WTC11 (cell line): ENCODE data around the gene DNAH17. TPM values are rescaled to one million over a fixed set of nuclear protein-coding genes. Genes with fewer than 3 reads are reported as not detected.
A peak's percentile ranks its signal among the peaks of the same experiment; 100 is the strongest.

Experiments
- ATAC-seq: fragments of 200-7000 bp; cut with Tn5 transposase; 2 replicates; pipeline ENCODE4 v1.10.0; 2021; ENCODE audit warnings: mild to moderate bottlenecking, moderate library complexity
- CTCF ChIA-PET: fragments of 300-600 bp; sonication (Branson Sonifier 250); formaldehyde crosslinking; loops from one replicate; lab custom pipeline; 2021; ENCODE audit warnings: antibody characterized with exemption; lab: Charles Lee
- POLR2A ChIA-PET: fragments of 350-600 bp; sonication (Branson Sonifier 250); formaldehyde crosslinking; loops from one replicate; lab custom pipeline; 2021; ENCODE audit warnings: antibody characterized with exemption; lab: Charles Lee
- DNase-seq: peaks from one replicate; pipeline ENCODE4 v3.0.0; 2021; ENCODE audit warnings: low spot score
- H3K27ac Mint-ChIP-seq: 2 replicates; pipeline ENCODE4 v1.8.0; 2021; ENCODE audit warnings: mixed read lengths
- H3K27me3 Mint-ChIP-seq: 2 replicates; pipeline ENCODE4 v1.8.0; 2021; ENCODE audit warnings: low read depth, mild to moderate bottlenecking, moderate library complexity, mixed read lengths
- H3K36me3 Mint-ChIP-seq: 2 replicates; pipeline ENCODE4 v1.8.0; 2021; ENCODE audit warnings: mixed read lengths
- H3K4me1 Mint-ChIP-seq: 2 replicates; pipeline ENCODE4 v1.8.0; 2022; ENCODE audit warnings: mixed read lengths
- H3K4me3 Mint-ChIP-seq: 2 replicates; pipeline ENCODE4 v1.8.0; 2021; ENCODE audit warnings: mild to moderate bottlenecking, moderate library complexity, mixed read lengths
- H3K9me3 Mint-ChIP-seq: 2 replicates; pipeline ENCODE4 v1.8.0; 2021; ENCODE audit warnings: mixed read lengths
- ESRRA ChIP-seq: sonication (generic); formaldehyde crosslinking; IDR thresholded peaks from 2 replicates; pipeline ENCODE4 v1.8.1; 2022; ENCODE audit warnings: mild to moderate bottlenecking, missing genetic modification reagents, borderline replicate concordance
- GABPB1 ChIP-seq: sonication (generic); formaldehyde crosslinking; IDR thresholded peaks from 2 replicates; pipeline ENCODE4 v1.8.1; 2023; ENCODE audit warnings: mild to moderate bottlenecking, missing genetic modification reagents
- GRHL2 ChIP-seq: fragments of 250-450 bp; sonication (Bioruptor Pico); IDR thresholded peaks from 2 replicates; pipeline ENCODE4 v1.8.0; 2022; ENCODE audit warnings: mild to moderate bottlenecking, moderate library complexity; ENCODE audit not compliant: insufficient replicate concordance, severe bottlenecking
- MXD4 ChIP-seq: fragments of 250-450 bp; sonication (Bioruptor Pico); IDR thresholded peaks from 2 replicates; pipeline ENCODE4 v1.8.0; 2021; ENCODE audit warnings: mild to moderate bottlenecking, moderate library complexity, borderline replicate concordance
- NR3C1 ChIP-seq: sonication (generic); formaldehyde crosslinking; conservative IDR thresholded peaks from 2 replicates; pipeline ENCODE4 v1.8.1; 2023; ENCODE audit warnings: low read depth, mild to moderate bottlenecking, missing genetic modification reagents
- TP53 ChIP-seq: sonication (generic); formaldehyde crosslinking; IDR thresholded peaks from 2 replicates; pipeline ENCODE4 v1.8.1; 2023; ENCODE audit warnings: mild to moderate bottlenecking, missing genetic modification reagents
- ZNF138 ChIP-seq: sonication (generic); formaldehyde crosslinking; conservative IDR thresholded peaks from 2 replicates; pipeline ENCODE4 v1.8.1; 2022; ENCODE audit warnings: mild to moderate bottlenecking, moderate library complexity, missing genetic modification reagents
- ZNF317 ChIP-seq: sonication (generic); formaldehyde crosslinking; IDR thresholded peaks from 2 replicates; pipeline ENCODE4 v1.8.1; 2023; ENCODE audit warnings: low read depth, mild to moderate bottlenecking, moderate library complexity, missing genetic modification reagents, borderline replicate concordance
- ZNF671 ChIP-seq: fragments of 250-450 bp; sonication (Bioruptor Pico); IDR thresholded peaks from 2 replicates; pipeline ENCODE4 v1.8.0; 2021; ENCODE audit warnings: mild to moderate bottlenecking
- total RNA-seq: library from RNA; stranded (reverse); gene quantifications from 3 replicates; pipeline ENCODE4 v1.2.3, GENCODE V29; 2021
- TF ChIP-seq, protein P1 (sequence below): fragments of 250-450 bp; sonication (Bioruptor Pico); IDR thresholded peaks from 2 replicates; pipeline ENCODE4 v1.9.0; 2021; ENCODE audit warnings: moderate library complexity, mild to moderate bottlenecking, inconsistent platforms, borderline replicate concordance
- TF ChIP-seq, protein P2 (sequence below): sonication (generic); formaldehyde crosslinking; IDR thresholded peaks from 2 replicates; pipeline ENCODE4 v1.8.1; 2023; ENCODE audit warnings: mild to moderate bottlenecking, missing genetic modification reagents, moderate library complexity
- TF ChIP-seq, protein P3 (sequence below): fragments of 250-450 bp; sonication (Bioruptor Pico); conservative IDR thresholded peaks from 2 replicates; pipeline ENCODE4 v1.9.0; 2021; ENCODE audit warnings: mild to moderate bottlenecking
- TF ChIP-seq, protein P4 (sequence below): sonication (generic); formaldehyde crosslinking; IDR thresholded peaks from 2 replicates; pipeline ENCODE4 v1.8.1; 2023; ENCODE audit warnings: mild to moderate bottlenecking, moderate library complexity, missing genetic modification reagents
- TF ChIP-seq, protein P5 (sequence below): sonication (generic); formaldehyde crosslinking; IDR thresholded peaks from 2 replicates; pipeline ENCODE4 v1.8.0; 2022; ENCODE audit warnings: mild to moderate bottlenecking, missing genetic modification reagents
- TF ChIP-seq, protein P6 (sequence below): sonication (generic); formaldehyde crosslinking; IDR thresholded peaks from 2 replicates; pipeline ENCODE4 v1.8.1; 2023; ENCODE audit warnings: mild to moderate bottlenecking, missing genetic modification reagents, moderate library complexity

Gene DNAH17
- total RNA-seq, 1 experiment from 2014 or later = 0.87 TPM

DNA sequence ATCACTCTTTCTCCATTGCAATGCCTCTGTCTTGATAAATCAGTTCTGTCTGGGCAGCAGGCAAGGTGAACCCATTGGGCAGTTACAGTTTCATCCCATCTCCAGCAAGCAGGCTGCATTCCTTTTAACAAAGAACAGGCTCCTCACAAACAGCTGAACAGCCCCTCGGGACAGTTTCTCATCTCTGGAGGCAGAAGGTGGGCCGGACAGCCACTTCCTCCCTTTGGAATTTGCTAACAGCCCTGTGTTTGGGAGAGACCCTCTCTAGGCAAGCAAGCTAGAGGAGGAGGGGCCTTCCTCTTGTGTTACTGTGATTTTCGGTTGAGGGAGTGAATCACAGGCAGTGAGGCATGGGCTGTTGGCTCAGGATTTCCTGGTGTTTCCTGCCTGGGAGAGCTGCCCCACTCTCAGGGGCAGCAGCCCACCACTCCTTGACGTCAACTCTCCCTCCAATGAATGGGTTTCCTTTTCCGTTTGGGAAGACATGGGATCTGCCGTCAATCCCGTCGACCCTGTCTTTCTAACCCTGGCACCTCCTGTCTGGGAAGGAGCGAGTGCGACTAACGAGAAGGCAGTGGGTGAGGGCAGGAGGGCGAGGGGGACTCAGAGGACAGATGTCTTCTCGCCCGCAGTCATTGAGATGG lies 202.4 kb downstream of the DNAH17 start (continued):
- TF ChIP-seq, protein P1, sequence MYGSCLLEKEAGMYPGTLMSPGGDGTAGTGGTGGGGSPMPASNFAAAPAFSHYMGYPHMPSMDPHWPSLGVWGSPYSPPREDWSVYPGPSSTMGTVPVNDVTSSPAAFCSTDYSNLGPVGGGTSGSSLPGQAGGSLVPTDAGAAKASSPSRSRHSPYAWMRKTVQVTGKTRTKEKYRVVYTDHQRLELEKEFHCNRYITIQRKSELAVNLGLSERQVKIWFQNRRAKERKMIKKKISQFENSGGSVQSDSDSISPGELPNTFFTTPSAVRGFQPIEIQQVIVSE (CRISPR knock-in tag) = no peak

DNA sequence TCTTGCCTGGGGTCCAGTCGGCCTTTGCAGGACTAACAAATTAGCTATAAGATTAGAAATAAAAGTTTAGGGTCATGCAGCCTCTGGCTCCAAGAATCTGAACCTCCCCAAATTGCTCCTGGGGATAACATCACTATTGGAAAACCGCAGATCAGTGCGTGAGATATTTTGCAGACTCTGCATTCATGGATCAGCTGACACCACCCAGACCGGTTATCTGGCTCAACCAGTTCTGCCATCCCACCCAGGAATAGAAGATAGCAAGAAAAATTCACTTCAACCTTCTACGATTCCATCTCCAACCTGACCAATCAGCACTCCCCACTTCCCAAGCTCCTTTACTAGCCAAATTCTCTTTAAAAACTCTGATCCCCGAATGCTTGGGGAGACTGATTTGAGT lies 203.0 kb downstream of the DNAH17 start:
- Mint-ChIP-seq H3K9me3 (no peaks in the 10 kb centered on the region), H3K27ac (peak overlapping the region; percentile 100)
- CTCF ChIA-PET = interaction anchor here (0.7 to 7.8 kb wide), 6 partner anchors 10 to 123 kb away, joined by 3 to 86 read pairs (median 4); no protein-coding TSS in a partner anchor

More for the DNA sequence above, 203.0 kb downstream of the DNAH17 start:
- H3K4me1 Mint-ChIP-seq = peaks cover 66% of the 10 kb centered on the region
- H3K36me3 Mint-ChIP-seq = no peaks in the 10 kb centered on the region
- ATAC-seq (no peak), DNase-seq (no peak)
- POLR2A ChIA-PET = interaction anchor here (0.6 to 1.8 kb wide), 3 partner anchors 9 to 1646 kb away, joined by 4 to 10 read pairs (median 4); partner anchors contain the start of gene SOCS3
- peak overlapping the region; percentile 31 for H3K4me3 Mint-ChIP-seq
- no peak for TF ChIP-seq ESRRA
- no peak for TF ChIP-seq ZNF138 (CRISPR knock-in tag)
- no peak for TF ChIP-seq TP53
- TF ChIP-seq, protein P2, sequence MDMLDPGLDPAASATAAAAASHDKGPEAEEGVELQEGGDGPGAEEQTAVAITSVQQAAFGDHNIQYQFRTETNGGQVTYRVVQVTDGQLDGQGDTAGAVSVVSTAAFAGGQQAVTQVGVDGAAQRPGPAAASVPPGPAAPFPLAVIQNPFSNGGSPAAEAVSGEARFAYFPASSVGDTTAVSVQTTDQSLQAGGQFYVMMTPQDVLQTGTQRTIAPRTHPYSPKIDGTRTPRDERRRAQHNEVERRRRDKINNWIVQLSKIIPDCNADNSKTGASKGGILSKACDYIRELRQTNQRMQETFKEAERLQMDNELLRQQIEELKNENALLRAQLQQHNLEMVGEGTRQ (CRISPR knock-in tag) = no peak; the same call in 1 of the 2 replicates
- TF ChIP-seq, protein P3, sequence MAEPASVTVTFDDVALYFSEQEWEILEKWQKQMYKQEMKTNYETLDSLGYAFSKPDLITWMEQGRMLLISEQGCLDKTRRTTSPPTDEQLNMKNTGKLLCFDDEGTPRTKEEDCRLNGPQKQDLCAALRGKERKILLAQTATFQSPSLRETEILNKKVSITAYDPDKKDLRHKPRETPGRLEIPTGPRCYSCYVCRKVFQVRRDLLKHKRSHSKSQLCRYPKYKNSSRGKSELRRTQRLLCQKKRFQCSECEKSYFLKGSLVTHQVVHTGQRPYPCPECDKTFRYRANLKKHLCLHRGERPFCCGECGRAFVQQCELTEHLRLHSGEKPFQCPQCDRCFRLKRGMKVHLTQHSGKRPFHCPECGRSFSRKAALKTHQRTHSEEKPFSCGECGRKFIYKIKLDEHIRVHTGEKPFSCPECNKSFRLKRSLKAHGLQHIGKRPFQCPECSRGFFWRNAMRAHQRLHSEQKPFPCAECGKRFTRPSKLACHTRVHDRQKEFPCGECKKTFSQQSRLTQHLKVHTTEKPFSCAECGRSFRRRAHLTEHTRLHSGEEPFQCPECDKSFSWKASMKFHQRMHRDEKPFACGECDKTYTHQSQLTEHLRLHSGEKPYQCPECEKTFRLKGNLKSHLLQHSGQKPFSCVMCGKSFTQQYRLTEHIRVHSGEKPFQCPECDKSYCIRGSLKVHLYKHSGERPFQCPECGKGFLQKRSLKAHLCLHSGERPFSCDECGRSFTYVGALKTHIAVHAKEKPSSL (CRISPR knock-in tag) = no peak
- TF ChIP-seq, protein P4, sequence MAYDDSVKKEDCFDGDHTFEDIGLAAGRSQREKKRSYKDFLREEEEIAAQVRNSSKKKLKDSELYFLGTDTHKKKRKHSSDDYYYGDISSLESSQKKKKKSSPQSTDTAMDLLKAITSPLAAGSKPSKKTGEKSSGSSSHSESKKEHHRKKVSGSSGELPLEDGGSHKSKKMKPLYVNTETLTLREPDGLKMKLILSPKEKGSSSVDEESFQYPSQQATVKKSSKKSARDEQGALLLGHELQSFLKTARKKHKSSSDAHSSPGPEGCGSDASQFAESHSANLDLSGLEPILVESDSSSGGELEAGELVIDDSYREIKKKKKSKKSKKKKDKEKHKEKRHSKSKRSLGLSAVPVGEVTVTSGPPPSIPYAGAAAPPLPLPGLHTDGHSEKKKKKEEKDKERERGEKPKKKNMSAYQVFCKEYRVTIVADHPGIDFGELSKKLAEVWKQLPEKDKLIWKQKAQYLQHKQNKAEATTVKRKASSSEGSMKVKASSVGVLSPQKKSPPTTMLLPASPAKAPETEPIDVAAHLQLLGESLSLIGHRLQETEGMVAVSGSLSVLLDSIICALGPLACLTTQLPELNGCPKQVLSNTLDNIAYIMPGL (CRISPR knock-in tag) = no peak
- no peak for TF ChIP-seq MXD4 (CRISPR knock-in tag)
- TF ChIP-seq, protein P5, sequence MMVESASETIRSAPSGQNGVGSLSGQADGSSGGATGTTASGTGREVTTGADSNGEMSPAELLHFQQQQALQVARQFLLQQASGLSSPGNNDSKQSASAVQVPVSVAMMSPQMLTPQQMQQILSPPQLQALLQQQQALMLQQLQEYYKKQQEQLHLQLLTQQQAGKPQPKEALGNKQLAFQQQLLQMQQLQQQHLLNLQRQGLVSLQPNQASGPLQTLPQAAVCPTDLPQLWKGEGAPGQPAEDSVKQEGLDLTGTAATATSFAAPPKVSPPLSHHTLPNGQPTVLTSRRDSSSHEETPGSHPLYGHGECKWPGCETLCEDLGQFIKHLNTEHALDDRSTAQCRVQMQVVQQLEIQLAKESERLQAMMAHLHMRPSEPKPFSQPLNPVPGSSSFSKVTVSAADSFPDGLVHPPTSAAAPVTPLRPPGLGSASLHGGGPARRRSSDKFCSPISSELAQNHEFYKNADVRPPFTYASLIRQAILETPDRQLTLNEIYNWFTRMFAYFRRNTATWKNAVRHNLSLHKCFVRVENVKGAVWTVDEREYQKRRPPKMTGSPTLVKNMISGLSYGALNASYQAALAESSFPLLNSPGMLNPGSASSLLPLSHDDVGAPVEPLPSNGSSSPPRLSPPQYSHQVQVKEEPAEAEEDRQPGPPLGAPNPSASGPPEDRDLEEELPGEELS (CRISPR knock-in tag) = no peak
- no peak for TF ChIP-seq ZNF671 (CRISPR knock-in tag)
- no peak for TF ChIP-seq GABPB1
- TF ChIP-seq ZNF317 (CRISPR knock-in tag) = no peak
- TF ChIP-seq GRHL2 (CRISPR knock-in tag) = no peak
- TF ChIP-seq NR3C1 (CRISPR knock-in tag) = no peak
- TF ChIP-seq, protein P6, sequence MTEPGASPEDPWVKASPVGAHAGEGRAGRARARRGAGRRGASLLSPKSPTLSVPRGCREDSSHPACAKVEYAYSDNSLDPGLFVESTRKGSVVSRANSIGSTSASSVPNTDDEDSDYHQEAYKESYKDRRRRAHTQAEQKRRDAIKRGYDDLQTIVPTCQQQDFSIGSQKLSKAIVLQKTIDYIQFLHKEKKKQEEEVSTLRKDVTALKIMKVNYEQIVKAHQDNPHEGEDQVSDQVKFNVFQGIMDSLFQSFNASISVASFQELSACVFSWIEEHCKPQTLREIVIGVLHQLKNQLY = no peak
- TF ChIP-seq, all 79 proteins: peak for 0
- H3K27me3 Mint-ChIP-seq = no peaks in the 10 kb centered on the region

Other genes with a start within 250 kb of the DNAH17 start
- gene SOCS3, start 217.3 kb downstream of the DNAH17 start, total RNA-seq = 23.8 to 24.6 TPM (median 24.2 TPM) in 3 replicates
- 45.4 to 51.4 TPM (median 47.0 TPM) in 3 replicates for gene PGS1, start 198.7 kb downstream of the DNAH17 start, total RNA-seq
- 15.1 to 20.0 TPM (median 15.8 TPM) in 3 replicates for gene CYTH1, start 204.9 kb upstream of the DNAH17 start, total RNA-seq